Breast epithelium (tissue), 3 donors: Measurements from ENCODE around the gene ACACA.

Source experiments
- CTCF ChIP-seq, 3 donors: fragments of 450-650 bp; IDR thresholded peaks; one replicate each; pipeline ENCODE4 v1.5.1; 2016 to 2017; ENCODE audit warnings: antibody characterized with exemption in 3 of 3, mild to moderate bottlenecking in 3 of 3, moderate library complexity in 3 of 3
- POLR2A ChIP-seq: fragments of 450-650 bp; IDR thresholded peaks from one replicate; pipeline ENCODE4 v1.6.1; 2016; ENCODE audit warnings: antibody characterized with exemption, mild to moderate bottlenecking, moderate library complexity

GRCh38 chr17:37239690-37240334 lies 166.8 kb downstream of the ACACA start:
- TF ChIP-seq POLR2A (no peak), CTCF (IDR thresholded peaks at IDR 0.05) (peak in 2 of 3 donors; percentile 42 to 44)
